Tibial nerve (tissue), 3 donors: ENCODE results near the gene PIK3CD.

Experiments used
- CTCF ChIP-seq, 5 experiments: fragments of 200-600 bp in 3 of 5; fragments of 450-650 bp in 2 of 5; sonication (generic) in 3 of 5; IDR thresholded peaks; one replicate each; pipeline ENCODE4 v1.5.1; 2016 to 2019; ENCODE audit warnings: antibody characterized with exemption in 5 of 5, mild to moderate bottlenecking in 3 of 5, moderate library complexity in 2 of 5
- POLR2A ChIP-seq, 2 donors: fragments of 450-650 bp; IDR thresholded peaks; one replicate each; pipeline ENCODE4 v1.6.1; 2017; ENCODE audit warnings: antibody characterized with exemption in 2 of 2, mild to moderate bottlenecking in 2 of 2, moderate library complexity in 2 of 2

GRCh38 chr1:9671377-9672140 is 20.0 kb downstream of the PIK3CD start:
- TF ChIP-seq CTCF (IDR thresholded peaks at IDR 0.05) (no peak), POLR2A (IDR thresholded peaks at IDR 0.05) (no peak)
